SU-DHL-6 (cell line): ENCODE measurements around the gene RND1.

Source experiments
- EZH2phosphoT487 ChIP-seq: fragments of 200-600 bp; sonication (generic), shearing (Covaris generic); conservative IDR thresholded peaks from 2 replicates; pipeline ENCODE4 v1.6.1; 2018; ENCODE audit warnings: mild to moderate bottlenecking, antibody characterized with exemption, low read length, moderate library complexity, mixed read lengths
- TF ChIP-seq, protein P1 (sequence below): fragments of 200-600 bp; sonication (generic); IDR thresholded peaks from one replicate; pipeline ENCODE4 v1.5.1; 2017; ENCODE audit warnings: antibody characterized with exemption, mild to moderate bottlenecking, low read length, moderate library complexity; ENCODE audit not compliant: insufficient read depth, poor library complexity, severe bottlenecking

DNA sequence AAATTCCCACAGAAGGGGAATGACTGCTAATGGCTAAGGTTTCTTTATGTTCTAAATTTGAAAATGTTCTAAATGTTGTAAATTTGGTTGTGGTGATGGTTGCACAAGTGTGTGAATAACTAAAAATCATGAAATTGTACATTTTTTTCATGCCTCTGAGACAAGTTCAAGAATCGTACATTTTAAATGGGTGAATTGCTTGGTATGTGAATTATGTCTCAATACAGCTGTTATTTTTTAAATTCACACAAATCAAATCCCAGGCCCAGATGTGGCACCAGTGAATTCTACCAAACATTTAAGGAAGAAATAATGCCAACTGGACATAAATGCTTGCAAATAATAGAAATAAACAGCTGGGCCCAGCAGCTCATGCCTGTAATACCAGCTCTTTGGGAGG lies 28.6 kb upstream of the RND1 start:
- TF ChIP-seq, protein P1, sequence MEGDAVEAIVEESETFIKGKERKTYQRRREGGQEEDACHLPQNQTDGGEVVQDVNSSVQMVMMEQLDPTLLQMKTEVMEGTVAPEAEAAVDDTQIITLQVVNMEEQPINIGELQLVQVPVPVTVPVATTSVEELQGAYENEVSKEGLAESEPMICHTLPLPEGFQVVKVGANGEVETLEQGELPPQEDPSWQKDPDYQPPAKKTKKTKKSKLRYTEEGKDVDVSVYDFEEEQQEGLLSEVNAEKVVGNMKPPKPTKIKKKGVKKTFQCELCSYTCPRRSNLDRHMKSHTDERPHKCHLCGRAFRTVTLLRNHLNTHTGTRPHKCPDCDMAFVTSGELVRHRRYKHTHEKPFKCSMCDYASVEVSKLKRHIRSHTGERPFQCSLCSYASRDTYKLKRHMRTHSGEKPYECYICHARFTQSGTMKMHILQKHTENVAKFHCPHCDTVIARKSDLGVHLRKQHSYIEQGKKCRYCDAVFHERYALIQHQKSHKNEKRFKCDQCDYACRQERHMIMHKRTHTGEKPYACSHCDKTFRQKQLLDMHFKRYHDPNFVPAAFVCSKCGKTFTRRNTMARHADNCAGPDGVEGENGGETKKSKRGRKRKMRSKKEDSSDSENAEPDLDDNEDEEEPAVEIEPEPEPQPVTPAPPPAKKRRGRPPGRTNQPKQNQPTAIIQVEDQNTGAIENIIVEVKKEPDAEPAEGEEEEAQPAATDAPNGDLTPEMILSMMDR, result no peak
- TF ChIP-seq EZH2phosphoT487, result no peak
